Choroid plexus epithelial cell (primary cell): ENCODE data around the gene CCNQ.

Experiments used
- DNase-seq: peaks from one replicate; pipeline ENCODE4 v3.0.0-alpha.2; 2010; ENCODE audit warnings: low read depth
- H3K4me3 ChIP-seq: 2 replicates; pipeline ENCODE4 v1.5.1; 2011; ENCODE audit warnings: low read depth, mild to moderate bottlenecking, control low read depth, low read length, moderate library complexity
- TF ChIP-seq, protein P1 (sequence below): conservative IDR thresholded peaks from 2 replicates; pipeline ENCODE4 v1.5.1; 2011; ENCODE audit warnings: low read depth, mild to moderate bottlenecking, control low read depth, inconsistent platforms, low read length, moderate library complexity

The CCNQ gene

DNA sequence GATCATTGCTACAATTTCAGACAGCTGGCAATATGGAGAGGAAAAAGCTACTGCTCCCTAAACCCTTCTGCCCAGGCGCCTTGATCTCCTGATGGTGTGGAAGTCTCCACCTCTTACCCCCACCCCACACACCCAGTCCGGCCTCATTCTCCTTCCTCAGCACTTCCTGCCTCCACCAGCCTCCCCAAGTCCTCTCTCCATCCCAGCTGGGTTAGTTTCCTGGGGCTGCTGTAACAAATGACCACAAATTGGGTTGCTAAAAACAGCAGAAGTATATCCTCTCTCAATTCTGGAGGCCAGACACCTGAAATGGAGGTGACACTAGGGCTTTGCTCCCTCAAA, 1.1 kb upstream of the CCNQ start:
- H3K4me3 ChIP-seq = peak overlapping the region; percentile 72
- no peak for DNase-seq
- TF ChIP-seq, protein P1, sequence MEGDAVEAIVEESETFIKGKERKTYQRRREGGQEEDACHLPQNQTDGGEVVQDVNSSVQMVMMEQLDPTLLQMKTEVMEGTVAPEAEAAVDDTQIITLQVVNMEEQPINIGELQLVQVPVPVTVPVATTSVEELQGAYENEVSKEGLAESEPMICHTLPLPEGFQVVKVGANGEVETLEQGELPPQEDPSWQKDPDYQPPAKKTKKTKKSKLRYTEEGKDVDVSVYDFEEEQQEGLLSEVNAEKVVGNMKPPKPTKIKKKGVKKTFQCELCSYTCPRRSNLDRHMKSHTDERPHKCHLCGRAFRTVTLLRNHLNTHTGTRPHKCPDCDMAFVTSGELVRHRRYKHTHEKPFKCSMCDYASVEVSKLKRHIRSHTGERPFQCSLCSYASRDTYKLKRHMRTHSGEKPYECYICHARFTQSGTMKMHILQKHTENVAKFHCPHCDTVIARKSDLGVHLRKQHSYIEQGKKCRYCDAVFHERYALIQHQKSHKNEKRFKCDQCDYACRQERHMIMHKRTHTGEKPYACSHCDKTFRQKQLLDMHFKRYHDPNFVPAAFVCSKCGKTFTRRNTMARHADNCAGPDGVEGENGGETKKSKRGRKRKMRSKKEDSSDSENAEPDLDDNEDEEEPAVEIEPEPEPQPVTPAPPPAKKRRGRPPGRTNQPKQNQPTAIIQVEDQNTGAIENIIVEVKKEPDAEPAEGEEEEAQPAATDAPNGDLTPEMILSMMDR = no peak

DNA sequence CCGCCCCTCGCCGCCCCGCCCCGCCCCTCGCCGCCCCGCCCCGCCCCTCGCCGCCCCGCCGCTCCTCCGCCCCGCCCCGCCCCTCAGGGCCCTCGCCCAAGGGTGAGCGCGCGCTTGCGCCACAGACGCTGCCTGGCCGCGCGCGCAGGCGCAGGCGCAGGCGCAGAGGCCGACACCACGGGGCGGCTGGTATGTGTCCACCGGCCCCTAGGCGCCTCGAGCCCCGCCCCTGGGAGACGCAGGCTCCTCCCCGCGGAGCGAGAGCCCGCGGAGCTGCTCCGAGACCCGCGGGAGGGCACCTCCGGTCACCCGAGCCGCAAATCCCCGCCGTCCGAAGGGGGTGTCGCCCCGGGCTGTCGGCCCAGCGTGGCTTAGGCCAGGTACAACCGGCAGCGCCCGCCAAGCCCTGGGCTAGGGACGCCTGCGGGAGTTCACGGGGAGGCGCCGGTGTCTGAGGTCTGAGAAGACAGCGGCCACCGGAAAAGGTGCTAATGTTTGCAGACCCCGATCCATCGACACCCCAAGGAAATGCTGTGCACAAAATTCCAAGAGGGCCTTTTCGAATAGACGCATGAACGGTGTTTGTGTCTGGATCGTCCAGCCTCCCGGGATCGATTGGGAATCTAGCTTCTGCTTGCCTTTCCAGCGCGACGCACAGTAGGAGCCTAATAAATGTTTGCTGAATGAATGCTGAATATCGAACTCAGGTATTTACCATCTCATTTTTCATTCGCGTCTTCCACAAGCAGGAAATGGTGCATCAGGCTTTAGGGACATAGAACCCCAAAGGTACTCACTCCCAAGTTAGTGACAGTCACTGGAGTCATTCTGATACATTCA, 473 bp upstream of the CCNQ start:
- TF ChIP-seq, protein P1 = no peak
- DNase-seq = peak; percentile 88
- H3K4me3 ChIP-seq = peak overlapping the region; percentile 72

DNA sequence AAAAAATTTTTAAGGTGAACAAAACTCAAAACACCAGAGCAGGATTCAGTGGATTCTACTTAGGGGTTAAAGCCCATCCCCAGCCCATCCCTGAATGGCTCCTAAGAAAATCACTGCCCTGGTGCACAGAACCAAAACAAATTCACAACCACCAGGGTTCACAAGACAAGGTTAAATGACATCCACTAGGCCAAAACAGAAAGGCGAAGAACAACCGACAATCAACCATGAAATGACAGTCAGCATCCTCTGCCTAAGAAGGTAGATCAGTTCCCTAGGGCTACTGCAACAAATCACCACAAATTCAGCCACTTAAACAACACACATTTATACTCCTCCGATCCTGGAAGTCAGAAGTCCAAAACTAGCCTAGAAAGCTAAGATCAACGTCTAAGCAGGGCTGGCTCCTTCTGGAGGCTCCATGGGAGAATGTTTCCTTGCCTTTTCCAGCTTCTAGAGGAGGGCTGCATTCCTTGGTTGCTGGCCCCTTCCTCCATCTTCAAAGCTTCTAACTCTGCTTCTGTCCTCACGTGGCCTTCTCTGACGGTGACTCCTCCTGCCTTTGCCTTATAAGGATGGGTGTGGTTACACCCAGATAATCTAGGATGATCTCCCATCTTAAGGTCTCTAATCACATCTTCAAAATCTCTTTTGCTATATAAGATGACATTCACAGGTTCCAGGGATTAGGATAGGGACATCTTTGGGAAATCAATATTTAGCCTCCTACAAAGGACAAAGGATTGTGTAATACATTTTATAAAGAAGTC, 1.8 kb downstream of the CCNQ start:
- H3K4me3 ChIP-seq = no peak overlapping the region
- TF ChIP-seq, protein P1 = no peak
- no peak for DNase-seq

DNA sequence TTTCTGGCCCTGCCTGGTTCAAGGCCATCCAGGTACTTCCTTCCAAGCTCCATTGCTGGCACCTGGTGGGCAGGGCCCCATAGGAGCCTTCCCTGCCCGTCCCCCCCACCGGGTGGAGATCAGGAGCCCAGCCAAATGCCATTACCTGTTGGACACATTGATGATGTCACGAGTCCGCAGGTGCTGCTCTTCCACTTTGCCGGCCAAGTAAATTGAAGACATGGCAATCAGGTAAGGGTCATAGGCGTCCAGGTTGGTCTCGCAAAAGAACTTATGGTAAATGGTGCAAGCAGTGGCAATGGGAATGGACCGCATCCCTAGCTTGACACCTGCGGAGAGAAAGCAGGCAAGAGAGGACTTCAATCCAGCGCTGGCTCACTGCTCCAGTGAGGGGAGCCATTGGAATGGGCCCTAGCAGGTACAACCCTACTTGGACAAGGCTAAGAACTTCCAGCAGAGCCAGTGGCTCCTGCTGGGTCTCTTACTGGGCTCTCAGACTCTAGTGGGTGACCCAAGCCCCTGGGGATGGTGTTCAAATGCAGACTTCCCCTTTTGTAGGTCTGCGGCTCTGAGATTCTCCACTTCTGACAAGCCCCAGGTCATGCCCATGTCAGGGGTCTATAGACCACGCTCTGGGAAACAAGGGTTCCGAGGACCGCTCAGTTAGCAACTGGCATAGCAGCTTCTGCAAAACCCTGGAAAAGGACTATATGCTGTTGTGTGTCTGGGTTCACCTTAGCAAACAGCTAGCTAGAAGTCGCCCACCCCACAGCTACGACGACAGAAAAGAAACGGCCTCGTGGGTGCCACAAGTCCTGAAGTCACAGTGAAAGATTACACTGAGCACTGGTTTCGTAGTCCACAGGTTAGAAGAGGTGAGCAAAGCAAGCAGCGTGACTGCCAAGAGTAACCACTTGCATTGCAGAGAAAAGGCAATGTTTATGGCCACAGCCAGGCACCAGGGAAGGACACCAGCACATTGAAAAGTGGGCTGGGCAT, 2.8 kb downstream of the CCNQ start:
- TF ChIP-seq, protein P1 = no peak
- DNase-seq = no peak
- no peak overlapping the region for H3K4me3 ChIP-seq

DNA sequence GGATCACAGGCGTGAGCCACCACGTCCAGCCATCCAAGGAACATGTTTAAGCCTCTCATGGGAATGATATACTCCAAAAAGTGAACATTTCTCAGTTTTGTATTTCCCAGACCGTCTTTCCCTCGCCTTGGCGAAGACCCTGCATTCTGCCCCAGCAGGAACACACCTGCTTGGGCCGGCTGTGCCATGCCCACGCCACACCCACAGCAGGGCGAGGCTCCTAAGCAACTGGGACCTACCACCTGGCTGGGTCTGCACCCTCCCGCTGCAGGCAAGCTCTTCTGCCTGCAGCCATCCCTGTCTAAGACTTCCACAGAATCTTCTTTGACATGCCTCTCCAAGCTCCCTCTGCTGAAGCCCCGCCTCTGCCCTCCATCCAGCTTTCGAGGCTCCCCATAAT, 3.6 kb downstream of the CCNQ start:
- no peak for DNase-seq
- TF ChIP-seq, protein P1 = no peak
- no peak overlapping the region for H3K4me3 ChIP-seq

DNA sequence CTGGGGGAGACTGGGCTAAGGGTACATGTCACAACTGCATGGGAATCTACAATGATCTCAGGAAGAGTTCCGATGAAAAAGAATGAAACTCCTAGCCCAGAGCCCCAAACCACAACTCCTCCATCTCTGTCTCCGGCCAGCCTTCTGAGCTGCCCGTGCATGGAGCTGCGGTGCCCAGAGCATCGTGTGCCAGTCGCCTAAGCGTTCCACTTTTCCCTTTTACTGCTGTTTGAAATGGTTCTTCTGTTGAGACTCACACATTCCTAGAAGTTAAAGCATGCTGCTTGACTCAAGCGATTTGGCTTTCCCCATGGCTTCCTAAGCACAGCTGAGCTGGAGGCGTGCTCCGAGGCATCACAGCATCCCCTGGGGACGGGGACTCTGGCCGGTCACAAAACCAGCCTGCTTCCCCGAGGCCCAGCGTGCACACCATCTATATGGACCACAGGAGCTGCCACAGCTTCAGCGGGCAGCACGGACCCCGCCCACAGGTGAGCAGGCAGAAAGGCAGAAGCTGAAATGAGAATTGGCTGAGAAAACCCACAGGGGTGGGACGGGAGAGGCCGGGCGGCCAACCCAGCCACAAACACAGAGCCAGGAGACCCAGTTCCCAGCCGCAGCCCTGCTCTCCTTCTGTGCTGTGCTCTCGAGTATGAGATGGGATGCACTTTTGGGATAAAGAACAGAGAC, 5.0 kb downstream of the CCNQ start:
- TF ChIP-seq, protein P1 = no peak
- no peak overlapping the region for H3K4me3 ChIP-seq
- DNase-seq = no peak
